ENCODE measurements around the gene SLC5A3. TPM values are rescaled to one million over a fixed set of nuclear protein-coding genes. Genes with fewer than 3 reads are reported as not detected.

The SLC5A3 gene
- total RNA-seq, 2 experiments from 2014 or later = 21.1 to 21.9 TPM

DNA sequence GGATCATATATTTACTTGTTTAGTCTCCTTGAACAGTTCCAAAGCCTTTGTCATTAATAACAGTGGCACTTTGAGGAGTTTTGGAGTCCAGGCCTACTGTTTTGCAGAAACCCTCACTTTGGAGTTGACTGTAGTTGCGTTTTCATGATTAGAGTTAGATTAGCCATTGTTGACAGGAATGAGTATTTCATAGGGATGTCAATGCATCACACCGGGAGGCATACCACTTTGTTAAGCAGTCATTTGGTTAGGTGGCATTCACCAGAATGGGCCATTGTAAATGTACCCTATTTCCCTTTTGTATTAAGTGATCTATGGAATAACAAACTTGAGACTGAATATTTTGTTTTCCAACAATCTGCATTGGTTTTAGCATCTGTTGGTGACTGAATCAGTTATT, 11.8 kb downstream of the SLC5A3 start:
- Mint-ChIP-seq H3K36me3 (ENCODE audit: low read depth) (peaks cover 51% of the 10 kb centered on the region), H3K27me3 (no peaks in the 10 kb centered on the region), H3K9me3 (no peaks in the 10 kb centered on the region), H3K27ac (peak overlapping the region; percentile 35), H3K4me3 (no peak overlapping the region), H3K4me1 (ENCODE audit: low read depth) (peaks cover 60% of the 10 kb centered on the region)
- DNase-seq (no peak), ATAC-seq (no peak)
- CTCF ChIA-PET = interaction anchor here (6.5 kb wide), 1 partner anchor 161 kb away, joined by 30 read pairs; no protein-coding TSS in a partner anchor
- POLR2A ChIA-PET = interaction anchor here (3.0 kb wide), 1 partner anchor 10 kb away, joined by 13 read pairs; no protein-coding TSS in a partner anchor
- TF ChIP-seq, protein P1, sequence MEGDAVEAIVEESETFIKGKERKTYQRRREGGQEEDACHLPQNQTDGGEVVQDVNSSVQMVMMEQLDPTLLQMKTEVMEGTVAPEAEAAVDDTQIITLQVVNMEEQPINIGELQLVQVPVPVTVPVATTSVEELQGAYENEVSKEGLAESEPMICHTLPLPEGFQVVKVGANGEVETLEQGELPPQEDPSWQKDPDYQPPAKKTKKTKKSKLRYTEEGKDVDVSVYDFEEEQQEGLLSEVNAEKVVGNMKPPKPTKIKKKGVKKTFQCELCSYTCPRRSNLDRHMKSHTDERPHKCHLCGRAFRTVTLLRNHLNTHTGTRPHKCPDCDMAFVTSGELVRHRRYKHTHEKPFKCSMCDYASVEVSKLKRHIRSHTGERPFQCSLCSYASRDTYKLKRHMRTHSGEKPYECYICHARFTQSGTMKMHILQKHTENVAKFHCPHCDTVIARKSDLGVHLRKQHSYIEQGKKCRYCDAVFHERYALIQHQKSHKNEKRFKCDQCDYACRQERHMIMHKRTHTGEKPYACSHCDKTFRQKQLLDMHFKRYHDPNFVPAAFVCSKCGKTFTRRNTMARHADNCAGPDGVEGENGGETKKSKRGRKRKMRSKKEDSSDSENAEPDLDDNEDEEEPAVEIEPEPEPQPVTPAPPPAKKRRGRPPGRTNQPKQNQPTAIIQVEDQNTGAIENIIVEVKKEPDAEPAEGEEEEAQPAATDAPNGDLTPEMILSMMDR (IDR thresholded peaks at IDR 0.05) = no peak
- intact Hi-C loops (cut with micrococcal nuclease) = no loop called here

- H3K4me1 Mint-ChIP-seq (ENCODE audit: low read depth) = peaks cover 58% of the 10 kb centered on the region
- H3K36me3 Mint-ChIP-seq (ENCODE audit: low read depth) = peaks cover 41% of the 10 kb centered on the region
- peak; percentile 20 for DNase-seq
- no peak overlapping the region for H3K4me3 Mint-ChIP-seq
- TF ChIP-seq, protein P1 (IDR thresholded peaks at IDR 0.05) = no peak
- intact Hi-C loops (cut with micrococcal nuclease) = no loop called here
- CTCF ChIA-PET = interaction anchor here (0.7 to 6.5 kb wide), 5 partner anchors 8 to 261 kb away, joined by 3 to 30 read pairs (median 3); no protein-coding TSS in a partner anchor
- H3K9me3 Mint-ChIP-seq = no peaks in the 10 kb centered on the region
- ATAC-seq = peak; percentile 57
- no peaks in the 10 kb centered on the region for H3K27me3 Mint-ChIP-seq
- no peak overlapping the region for H3K27ac Mint-ChIP-seq
- POLR2A ChIA-PET = interaction anchor here (0.6 to 3.0 kb wide), 4 partner anchors 9 to 179 kb away, joined by 3 to 13 read pairs (median 4); no protein-coding TSS in a partner anchor
Measured at GRCh38 chr21:34086887-34087306, 13.5 kb downstream of the SLC5A3 start.

- POLR2A ChIA-PET = no interaction called here
Measured at GRCh38 chr21:34088752-34089151, 15.4 kb downstream of the SLC5A3 start.

DNA sequence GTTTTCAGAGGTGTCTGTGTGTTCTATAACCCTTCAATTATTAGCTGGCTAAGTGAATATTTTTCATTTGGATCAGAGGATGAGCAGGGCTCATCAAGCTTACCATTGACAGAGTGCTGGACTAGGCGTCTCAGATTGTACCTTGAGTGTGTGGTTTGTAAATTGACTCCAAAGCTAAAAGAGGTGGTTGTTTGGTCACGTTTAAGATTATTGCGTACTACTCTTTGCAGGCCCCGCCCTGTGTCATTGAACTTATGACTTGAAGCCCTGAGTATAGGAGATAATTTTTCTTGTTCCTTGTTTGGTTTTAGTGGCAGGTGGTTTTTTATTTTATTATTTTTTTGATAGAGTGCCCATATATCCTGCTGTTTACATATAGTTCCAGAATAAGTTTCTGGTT, 17.7 kb downstream of the SLC5A3 start:
- H3K36me3 Mint-ChIP-seq (ENCODE audit: low read depth) = peaks cover 44% of the 10 kb centered on the region
- peaks cover 56% of the 10 kb centered on the region for H3K4me1 Mint-ChIP-seq (ENCODE audit: low read depth)
- intact Hi-C loops (cut with micrococcal nuclease) = no loop called here
- no peaks in the 10 kb centered on the region for H3K9me3 Mint-ChIP-seq
- CTCF ChIA-PET = interaction anchor here (0.9 to 4.7 kb wide), 15 partner anchors 8 to 167 kb away, joined by 3 to 40 read pairs (median 4); no protein-coding TSS in a partner anchor
- DNase-seq = no peak
- no peak overlapping the region for H3K4me3 Mint-ChIP-seq
- no peak for ATAC-seq
- TF ChIP-seq, protein P1 (IDR thresholded peaks at IDR 0.05) = no peak
- peak overlapping the region; percentile 22 for H3K27ac Mint-ChIP-seq
- no peaks in the 10 kb centered on the region for H3K27me3 Mint-ChIP-seq
- POLR2A ChIA-PET = interaction anchor here (1.2 to 2.7 kb wide), 3 partner anchors 18 to 143 kb away, joined by 5 to 11 read pairs (median 5); partner anchors contain the start of genes MRPS6 and SLC5A3

More at GRCh38 chr21:34088752-34089151, 15.4 kb downstream of the SLC5A3 start:
- Mint-ChIP-seq H3K27me3 (no peaks in the 10 kb centered on the region), H3K27ac (no peak overlapping the region), H3K9me3 (no peaks in the 10 kb centered on the region), H3K4me3 (no peak overlapping the region), H3K4me1 (ENCODE audit: low read depth) (peaks cover 56% of the 10 kb centered on the region), H3K36me3 (ENCODE audit: low read depth) (peaks cover 32% of the 10 kb centered on the region)
- TF ChIP-seq, protein P1 (IDR thresholded peaks at IDR 0.05) = no peak
- CTCF ChIA-PET = no interaction called here
- intact Hi-C loops (cut with micrococcal nuclease) = no loop called here
- no peak for DNase-seq
- no peak for ATAC-seq

- ATAC-seq (no peak), DNase-seq (no peak)
- Mint-ChIP-seq H3K27me3 (no peaks in the 10 kb centered on the region), H3K36me3 (ENCODE audit: low read depth) (peaks cover 50% of the 10 kb centered on the region), H3K4me3 (no peak overlapping the region), H3K27ac (peak overlapping the region; percentile 47), H3K9me3 (no peaks in the 10 kb centered on the region), H3K4me1 (ENCODE audit: low read depth) (peaks cover 57% of the 10 kb centered on the region)
- intact Hi-C loops (cut with micrococcal nuclease) = no loop called here
- TF ChIP-seq, protein P1 (IDR thresholded peaks at IDR 0.05) = peak; percentile 43
- POLR2A ChIA-PET = interaction anchor here (0.9 to 2.7 kb wide), 3 partner anchors 63 to 144 kb away, joined by 3 to 11 read pairs (median 5); no protein-coding TSS in a partner anchor
- CTCF ChIA-PET = interaction anchor here (1.0 to 4.7 kb wide), 16 partner anchors 9 to 168 kb away, joined by 3 to 40 read pairs (median 4); partner anchors contain the start of genes MRPS6 and SLC5A3
Measured at GRCh38 chr21:34091607-34092006, 18.2 kb downstream of the SLC5A3 start.

All from activated CD8-positive, alpha-beta T cell treated with anti-CD3 and anti-CD28 coated beads for 36 hours (primary cell).